HG03135 (cell line): ENCODE results near the gene ANO4.
"Not testable (repeated sequence)": the region's sequence is repeated elsewhere in the genome, so short reads cannot be mapped to it uniquely, and the experiment has no call there.

Source experiments
- ATAC-seq: cut with Tn5 transposase; IDR thresholded peaks from one replicate; pipeline ENCODE4 v1.9.1; 2021; ENCODE audit warnings: mild to moderate bottlenecking, moderate library complexity; ENCODE audit not compliant: unreplicated experiment

Gene ANO4

GRCh38 chr12:100986595-100987547, 192.3 kb downstream of the ANO4 start:
- no peak for ATAC-seq

GRCh38 chr12:100987552-100988521, 193.3 kb downstream of the ANO4 start:
- peak; percentile 95 for ATAC-seq

- ATAC-seq, result not testable (repeated sequence)
Measured at GRCh38 chr12:100989509-100989908, 194.9 kb downstream of the ANO4 start.

- ATAC-seq, result no peak
Measured at GRCh38 chr12:100991102-100991501, 196.5 kb downstream of the ANO4 start.

GRCh38 chr12:100992194-100992593, 197.6 kb downstream of the ANO4 start:
- ATAC-seq, result no peak

- no peak for ATAC-seq
Measured at GRCh38 chr12:100993916-100994450, 199.4 kb downstream of the ANO4 start.

- peak; percentile 48 for ATAC-seq
Measured at GRCh38 chr12:100995201-100995600, 200.6 kb downstream of the ANO4 start.

- ATAC-seq, result peak; percentile 72
Measured at GRCh38 chr12:100995771-100996170, 201.2 kb downstream of the ANO4 start.

- ATAC-seq, result no peak
Measured at GRCh38 chr12:101001669-101002068, 207.1 kb downstream of the ANO4 start.

- no peak for ATAC-seq
Measured at GRCh38 chr12:101002696-101003419, 208.3 kb downstream of the ANO4 start.

- no peak for ATAC-seq
Measured at GRCh38 chr12:101004898-101005297, 210.3 kb downstream of the ANO4 start.

- ATAC-seq, result no peak
Measured at GRCh38 chr12:101009274-101009673, 214.7 kb downstream of the ANO4 start.

- no peak for ATAC-seq
Measured at GRCh38 chr12:101010896-101011295, 216.3 kb downstream of the ANO4 start.

- ATAC-seq, result no peak
Measured at GRCh38 chr12:101013993-101014392, 219.4 kb downstream of the ANO4 start.

- ATAC-seq, result no peak
Measured at GRCh38 chr12:101015044-101015443, 220.5 kb downstream of the ANO4 start.

GRCh38 chr12:101018540-101018939, 224.0 kb downstream of the ANO4 start:
- ATAC-seq, result no peak

GRCh38 chr12:101019201-101019600, 224.6 kb downstream of the ANO4 start:
- no peak for ATAC-seq

GRCh38 chr12:101019667-101020066, 225.1 kb downstream of the ANO4 start:
- ATAC-seq, result no peak

GRCh38 chr12:101021442-101021841, 226.9 kb downstream of the ANO4 start:
- no peak for ATAC-seq

- no peak for ATAC-seq
Measured at GRCh38 chr12:101021911-101022388, 227.4 kb downstream of the ANO4 start.
